ENCODE measurements around the gene DSC1.

- TF ChIP-seq POLR2AphosphoS5 (IDR thresholded peaks at IDR 0.05) = no peak
- no peak for TF ChIP-seq CTCF (IDR thresholded peaks at IDR 0.05)
- TF ChIP-seq POLR2A (IDR thresholded peaks at IDR 0.05) = no peak
These were observed 45.6 kb downstream of the DSC1 start for GRCh38 chr18:31116853-31117595.

Measured in stomach (tissue), 4 donors.